ENCODE measurements around the gene THBS2. TPM values are rescaled to one million over a fixed set of nuclear protein-coding genes. Genes with fewer than 3 reads are reported as not detected.

THBS2 gene
- total and polyA plus RNA-seq, 2 of the 4 experiments (the other 2 are of a cell fraction), result 97.3 to 113 TPM

DNA sequence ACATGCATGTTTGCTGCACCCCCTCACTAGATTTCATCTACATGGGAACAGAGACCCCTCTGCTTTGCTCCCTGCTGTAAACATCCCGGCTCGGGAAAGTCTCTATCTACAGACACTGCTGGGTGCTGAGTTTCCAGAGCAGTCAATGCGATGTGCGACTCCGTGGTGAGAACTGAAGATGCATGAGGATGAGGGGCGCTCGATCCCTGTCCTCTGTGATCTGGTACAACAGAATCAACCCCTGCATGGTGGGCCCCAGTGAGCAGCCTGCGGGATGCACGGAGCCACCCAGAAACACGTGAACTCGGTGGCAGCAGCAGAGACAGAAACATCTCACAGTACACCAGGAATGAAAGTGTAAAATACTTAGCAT lies 83.1 kb downstream of the THBS2 start:
- peaks cover 8% of the 10 kb centered on the region for H3K9me1 ChIP-seq (ENCODE audit: insufficient read depth, low read length)
- peaks cover 25% of the 10 kb centered on the region for H3K4me1 ChIP-seq (ENCODE audit: control insufficient read depth, insufficient read depth, low read length)
- peak overlapping the region; percentile 89; the same call in 1 of the 2 replicates for H4K91ac ChIP-seq (ENCODE audit: insufficient read depth, low read depth, low read length)
- H3K18ac ChIP-seq (ENCODE audit: low read depth, low read length), result no peak overlapping the region
- H3K23ac ChIP-seq (ENCODE audit: low read depth, low read length), result no peak overlapping the region
- dilution Hi-C loops (cut with HindIII; ENCODE audit: low sequenced_read_pairs, unreplicated experiment) (no loop called here), intact Hi-C loops (cut with micrococcal nuclease) (no loop called here), in situ Hi-C loops (cut with MboI; ENCODE audit: low sequenced_read_pairs) (no loop called here)
- 100% methylated on average over 2 of the region's 11 CpGs; no CpG with 5 or more reads in 1 of the 2 experiments for WGBS, 2 experiments (ENCODE audit: extremely low coverage in 2 of 2, insufficient read length in 1 of 2)
- H3K9me3 ChIP-seq (ENCODE audit: control insufficient read depth, insufficient read depth, low read length), result no peaks in the 10 kb centered on the region
- ChIA-PET POLR2A (ENCODE audit: unreplicated experiment) (no interaction called here), CTCF (no interaction called here)
- H3K9ac ChIP-seq (ENCODE audit: low read depth, low read length), result no peak overlapping the region
- no peak overlapping the region for H2AFZ ChIP-seq (replicated peaks; ENCODE audit: low read length, poor library complexity)
- H2BK20ac ChIP-seq (ENCODE audit: low read depth, low read length), result no peak overlapping the region
- no peak overlapping the region for H3K56ac ChIP-seq (ENCODE audit: extremely low read depth, insufficient read depth, low read length)
- no peak overlapping the region for H3K27ac ChIP-seq (ENCODE audit: insufficient read depth, low read length)
- no peaks in the 10 kb centered on the region for H3K36me3 ChIP-seq (ENCODE audit: control insufficient read depth, insufficient read depth, low read length)
- peak overlapping the region; percentile 93; the same call in 1 of the 3 replicates for H2BK15ac ChIP-seq (ENCODE audit: low read depth, low read length)
- no peak overlapping the region for H4K5ac ChIP-seq (ENCODE audit: low read depth, low read length)
- H3K4me2 ChIP-seq (ENCODE audit: low read depth, low read length), result no peak overlapping the region
- H3K4ac ChIP-seq (ENCODE audit: low read depth, low read length), result peak overlapping the region; percentile 95
- no peak for ATAC-seq (ENCODE audit: low read depth)
- H3K27me3 ChIP-seq (ENCODE audit: control insufficient read depth, insufficient read depth, low read length), result no peaks in the 10 kb centered on the region
- TF ChIP-seq RCOR1 (IDR thresholded peaks at IDR 0.05; ENCODE audit: insufficient replicate concordance, low read length), result no peak
- TF ChIP-seq, protein P1, sequence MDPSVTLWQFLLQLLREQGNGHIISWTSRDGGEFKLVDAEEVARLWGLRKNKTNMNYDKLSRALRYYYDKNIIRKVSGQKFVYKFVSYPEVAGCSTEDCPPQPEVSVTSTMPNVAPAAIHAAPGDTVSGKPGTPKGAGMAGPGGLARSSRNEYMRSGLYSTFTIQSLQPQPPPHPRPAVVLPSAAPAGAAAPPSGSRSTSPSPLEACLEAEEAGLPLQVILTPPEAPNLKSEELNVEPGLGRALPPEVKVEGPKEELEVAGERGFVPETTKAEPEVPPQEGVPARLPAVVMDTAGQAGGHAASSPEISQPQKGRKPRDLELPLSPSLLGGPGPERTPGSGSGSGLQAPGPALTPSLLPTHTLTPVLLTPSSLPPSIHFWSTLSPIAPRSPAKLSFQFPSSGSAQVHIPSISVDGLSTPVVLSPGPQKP (IDR thresholded peaks at IDR 0.05; ENCODE audit: borderline replicate concordance, low read depth, low read length), result no peak
- no peak for TF ChIP-seq CEBPB (IDR thresholded peaks at IDR 0.05; ENCODE audit: low read depth, low read length)
- TF ChIP-seq BHLHE40 (IDR thresholded peaks at IDR 0.05; ENCODE audit: low read depth, low read length), result no peak
- TF ChIP-seq SMC3 (IDR thresholded peaks at IDR 0.05; ENCODE audit: low read depth, low read length), result no peak
- no peak for TF ChIP-seq POLR2A (IDR thresholded peaks at IDR 0.05; ENCODE audit: low read depth, low read length)
- TF ChIP-seq FOS (IDR thresholded peaks at IDR 0.05; ENCODE audit: low read depth, low read length), result no peak
- no peak for TF ChIP-seq MXI1 (IDR thresholded peaks at IDR 0.05; ENCODE audit: borderline replicate concordance, low read depth, low read length)
- TF ChIP-seq RAD21 (IDR thresholded peaks at IDR 0.05; ENCODE audit: low read length), result no peak
- TF ChIP-seq CHD1 (IDR thresholded peaks at IDR 0.05; ENCODE audit: low read depth, low read length), result no peak
- TF ChIP-seq MAZ (IDR thresholded peaks at IDR 0.05; ENCODE audit: borderline replicate concordance, low read depth, low read length), result no peak
- TF ChIP-seq NFE2L2 (IDR thresholded peaks at IDR 0.05; ENCODE audit: low read depth, low read length), result no peak
- TF ChIP-seq, protein P2, sequence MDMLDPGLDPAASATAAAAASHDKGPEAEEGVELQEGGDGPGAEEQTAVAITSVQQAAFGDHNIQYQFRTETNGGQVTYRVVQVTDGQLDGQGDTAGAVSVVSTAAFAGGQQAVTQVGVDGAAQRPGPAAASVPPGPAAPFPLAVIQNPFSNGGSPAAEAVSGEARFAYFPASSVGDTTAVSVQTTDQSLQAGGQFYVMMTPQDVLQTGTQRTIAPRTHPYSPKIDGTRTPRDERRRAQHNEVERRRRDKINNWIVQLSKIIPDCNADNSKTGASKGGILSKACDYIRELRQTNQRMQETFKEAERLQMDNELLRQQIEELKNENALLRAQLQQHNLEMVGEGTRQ (IDR thresholded peaks at IDR 0.05; ENCODE audit: low read depth, low read length), result no peak
- TF ChIP-seq, protein P3, sequence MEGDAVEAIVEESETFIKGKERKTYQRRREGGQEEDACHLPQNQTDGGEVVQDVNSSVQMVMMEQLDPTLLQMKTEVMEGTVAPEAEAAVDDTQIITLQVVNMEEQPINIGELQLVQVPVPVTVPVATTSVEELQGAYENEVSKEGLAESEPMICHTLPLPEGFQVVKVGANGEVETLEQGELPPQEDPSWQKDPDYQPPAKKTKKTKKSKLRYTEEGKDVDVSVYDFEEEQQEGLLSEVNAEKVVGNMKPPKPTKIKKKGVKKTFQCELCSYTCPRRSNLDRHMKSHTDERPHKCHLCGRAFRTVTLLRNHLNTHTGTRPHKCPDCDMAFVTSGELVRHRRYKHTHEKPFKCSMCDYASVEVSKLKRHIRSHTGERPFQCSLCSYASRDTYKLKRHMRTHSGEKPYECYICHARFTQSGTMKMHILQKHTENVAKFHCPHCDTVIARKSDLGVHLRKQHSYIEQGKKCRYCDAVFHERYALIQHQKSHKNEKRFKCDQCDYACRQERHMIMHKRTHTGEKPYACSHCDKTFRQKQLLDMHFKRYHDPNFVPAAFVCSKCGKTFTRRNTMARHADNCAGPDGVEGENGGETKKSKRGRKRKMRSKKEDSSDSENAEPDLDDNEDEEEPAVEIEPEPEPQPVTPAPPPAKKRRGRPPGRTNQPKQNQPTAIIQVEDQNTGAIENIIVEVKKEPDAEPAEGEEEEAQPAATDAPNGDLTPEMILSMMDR (conservative IDR thresholded peaks at IDR 0.05; ENCODE audit: low read depth, low read length), result no peak
- H4K8ac ChIP-seq (ENCODE audit: low read depth in 2 of 2, low read length in 2 of 2), result no peak overlapping the region
- H2BK5ac ChIP-seq (ENCODE audit: low read depth, low read length, poor library complexity, severe bottlenecking), result peak overlapping the region; percentile 74
- peak overlapping the region; percentile 96; the same call in 1 of the 2 replicates for H2BK120ac ChIP-seq (ENCODE audit: low read depth, low read length)
- H3K14ac ChIP-seq (replicated peaks; ENCODE audit: low read depth, low read length), result no peak overlapping the region
- H2AK9ac ChIP-seq (replicated peaks; ENCODE audit: low read depth, low read length, poor library complexity), result peak overlapping the region; percentile 50
- no peak overlapping the region for H3K4me3 ChIP-seq (ENCODE audit: insufficient read depth, low read depth, low read length)
- H4K20me1 ChIP-seq (ENCODE audit: insufficient read depth, low read length), result no peaks in the 10 kb centered on the region
- peak overlapping the region; percentile 10; the same call in 1 of the 2 replicates for H2AK5ac ChIP-seq (ENCODE audit: low read depth, low read length)
- no TSS peak for BruUV-seq (replicated peaks)
- peaks cover 20 to 50% of the 10 kb centered on the region in 2 experiments for H3K79me1 ChIP-seq (ENCODE audit: low read depth in 1 of 2, low read length in 2 of 2)
- DNase-seq, result no peak
